ENCODE data around the gene DDAH1. TPM values are rescaled to one million over a fixed set of nuclear protein-coding genes. Genes with fewer than 3 reads are reported as not detected.

DDAH1 gene
- total RNA-seq, 1 donor from 2014 or later, result 5.4 TPM

DNA sequence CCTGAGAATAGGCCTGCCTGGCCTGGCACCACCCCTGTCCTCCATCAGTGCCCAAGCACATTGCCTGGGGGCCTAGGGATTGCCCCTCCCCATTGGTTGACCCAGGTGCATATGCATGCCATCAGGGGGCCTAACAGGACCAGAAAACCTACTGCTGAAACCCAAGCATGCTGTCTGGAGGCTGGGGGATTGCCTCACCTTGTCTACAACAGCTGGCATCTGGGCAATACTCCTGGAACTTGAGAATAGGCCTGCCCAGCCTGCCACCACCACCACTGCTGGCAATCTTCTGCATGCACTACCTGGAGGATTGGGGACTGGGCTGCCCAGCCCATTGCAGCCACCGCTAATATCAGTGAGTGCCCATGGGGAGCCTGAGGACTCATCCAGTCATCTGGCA, 132.4 kb downstream of the DDAH1 start:
- H3K4me3 Mint-ChIP-seq (ENCODE audit: unreplicated experiment), result no peak overlapping the region

DNA sequence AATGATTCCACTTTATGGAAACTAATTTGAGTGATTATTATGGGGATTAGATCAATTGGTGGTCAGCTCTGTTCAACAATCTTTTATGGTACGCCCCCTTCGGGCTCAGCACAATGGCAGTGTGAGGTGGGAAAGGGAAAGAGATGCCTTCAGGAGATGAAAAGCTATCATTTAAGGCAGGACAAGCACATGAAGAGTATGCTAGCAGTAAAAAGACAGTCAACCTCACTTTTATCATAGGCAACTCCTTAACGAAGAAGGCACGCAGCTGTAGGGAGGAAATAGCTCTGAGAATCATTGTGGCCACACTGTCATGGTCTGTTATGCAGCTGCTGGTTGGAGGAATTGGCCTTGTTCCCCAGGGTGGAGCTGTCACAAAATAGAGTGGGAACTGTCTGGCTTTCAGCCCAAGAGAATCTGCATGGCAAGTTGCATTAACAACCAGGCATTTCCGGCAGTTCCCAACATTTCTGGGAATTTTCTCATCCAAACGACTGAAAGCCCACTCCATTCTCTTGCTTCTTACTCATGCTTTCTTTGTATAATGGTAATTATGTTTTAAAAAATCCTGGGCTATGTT, 134.2 kb downstream of the DDAH1 start:
- Mint-ChIP-seq H3K27ac (ENCODE audit: unreplicated experiment) (no peak overlapping the region), H3K4me3 (ENCODE audit: unreplicated experiment) (no peak overlapping the region), H3K4me1 (ENCODE audit: low read depth, unreplicated experiment) (no peaks in the 10 kb centered on the region), H3K9me3 (ENCODE audit: unreplicated experiment) (peaks cover 5% of the 10 kb centered on the region), H3K27me3 (ENCODE audit: unreplicated experiment) (no peaks in the 10 kb centered on the region), H3K36me3 (ENCODE audit: unreplicated experiment) (no peaks in the 10 kb centered on the region)
- no peak for DNase-seq
- TF ChIP-seq, protein P1, sequence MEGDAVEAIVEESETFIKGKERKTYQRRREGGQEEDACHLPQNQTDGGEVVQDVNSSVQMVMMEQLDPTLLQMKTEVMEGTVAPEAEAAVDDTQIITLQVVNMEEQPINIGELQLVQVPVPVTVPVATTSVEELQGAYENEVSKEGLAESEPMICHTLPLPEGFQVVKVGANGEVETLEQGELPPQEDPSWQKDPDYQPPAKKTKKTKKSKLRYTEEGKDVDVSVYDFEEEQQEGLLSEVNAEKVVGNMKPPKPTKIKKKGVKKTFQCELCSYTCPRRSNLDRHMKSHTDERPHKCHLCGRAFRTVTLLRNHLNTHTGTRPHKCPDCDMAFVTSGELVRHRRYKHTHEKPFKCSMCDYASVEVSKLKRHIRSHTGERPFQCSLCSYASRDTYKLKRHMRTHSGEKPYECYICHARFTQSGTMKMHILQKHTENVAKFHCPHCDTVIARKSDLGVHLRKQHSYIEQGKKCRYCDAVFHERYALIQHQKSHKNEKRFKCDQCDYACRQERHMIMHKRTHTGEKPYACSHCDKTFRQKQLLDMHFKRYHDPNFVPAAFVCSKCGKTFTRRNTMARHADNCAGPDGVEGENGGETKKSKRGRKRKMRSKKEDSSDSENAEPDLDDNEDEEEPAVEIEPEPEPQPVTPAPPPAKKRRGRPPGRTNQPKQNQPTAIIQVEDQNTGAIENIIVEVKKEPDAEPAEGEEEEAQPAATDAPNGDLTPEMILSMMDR (IDR thresholded peaks at IDR 0.05; ENCODE audit: partially characterized antibody, unreplicated experiment), result no peak

More for the DNA sequence above, 132.4 kb downstream of the DDAH1 start:
- Mint-ChIP-seq H3K27me3 (ENCODE audit: unreplicated experiment) (no peaks in the 10 kb centered on the region), H3K4me1 (ENCODE audit: low read depth, unreplicated experiment) (no peaks in the 10 kb centered on the region), H3K9me3 (ENCODE audit: unreplicated experiment) (peaks cover 5% of the 10 kb centered on the region), H3K36me3 (ENCODE audit: unreplicated experiment) (no peaks in the 10 kb centered on the region), H3K27ac (ENCODE audit: unreplicated experiment) (no peak overlapping the region)
- DNase-seq, result no peak
- TF ChIP-seq, protein P1 (IDR thresholded peaks at IDR 0.05; ENCODE audit: partially characterized antibody, unreplicated experiment), result no peak

DNA sequence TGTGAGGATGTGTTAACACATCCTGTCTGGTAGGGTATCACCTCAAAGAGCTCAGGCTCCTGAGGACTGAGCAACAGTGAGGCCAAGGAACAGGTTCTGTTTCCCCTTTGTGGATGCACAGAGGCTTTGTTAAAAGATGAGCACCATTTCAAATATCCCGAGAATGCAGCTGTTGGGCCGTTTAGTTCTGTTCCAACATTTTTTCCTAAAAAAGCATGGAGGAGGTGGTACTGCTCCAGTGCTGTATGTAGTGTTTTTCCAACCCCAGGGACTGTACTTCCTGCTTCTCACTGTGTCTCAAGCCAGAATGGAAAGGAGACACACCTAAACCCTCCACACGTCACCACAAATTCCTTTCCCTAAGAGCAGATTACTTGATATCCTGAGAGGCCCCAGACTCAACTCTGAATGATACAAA, 134.7 kb downstream of the DDAH1 start:
- H3K4me3 Mint-ChIP-seq (ENCODE audit: unreplicated experiment), result no peak overlapping the region
- H3K27ac Mint-ChIP-seq (ENCODE audit: unreplicated experiment), result no peak overlapping the region
- peaks cover 5% of the 10 kb centered on the region for H3K9me3 Mint-ChIP-seq (ENCODE audit: unreplicated experiment)
- H3K27me3 Mint-ChIP-seq (ENCODE audit: unreplicated experiment), result no peaks in the 10 kb centered on the region
- H3K36me3 Mint-ChIP-seq (ENCODE audit: unreplicated experiment), result no peaks in the 10 kb centered on the region
- DNase-seq, result no peak
- no peaks in the 10 kb centered on the region for H3K4me1 Mint-ChIP-seq (ENCODE audit: low read depth, unreplicated experiment)
- TF ChIP-seq, protein P1 (IDR thresholded peaks at IDR 0.05; ENCODE audit: partially characterized antibody, unreplicated experiment), result no peak

DNA sequence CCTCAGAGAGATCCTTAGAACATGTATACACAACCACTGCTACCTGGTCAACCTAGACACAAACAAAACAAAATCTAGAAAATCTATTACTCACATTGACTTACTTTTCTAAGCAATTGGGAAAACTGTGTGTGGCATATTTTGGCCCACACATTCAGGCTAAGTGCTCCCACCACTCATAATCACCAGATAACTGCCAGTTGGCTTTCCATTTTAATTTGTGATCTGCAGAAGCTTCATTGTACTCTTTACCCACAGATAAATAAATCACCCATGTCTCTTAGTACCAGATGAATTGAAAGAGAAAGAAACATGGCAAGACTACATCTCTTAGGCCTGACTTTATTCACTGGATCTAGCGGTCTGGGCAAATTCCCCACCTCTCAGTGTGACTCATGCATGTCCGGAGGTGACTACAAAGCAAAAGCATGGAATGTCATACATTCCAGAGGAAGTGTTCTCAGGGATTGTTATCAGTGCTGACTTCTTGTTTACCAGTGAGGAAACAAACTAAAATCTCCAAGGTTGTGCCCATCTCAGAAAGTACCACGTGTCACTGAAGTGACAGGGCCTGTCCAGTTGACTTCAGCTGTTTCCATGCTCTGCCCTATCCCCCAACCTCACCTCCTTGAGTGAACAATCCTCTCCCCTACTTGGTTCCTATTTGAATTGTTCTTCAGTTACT, 136.1 kb downstream of the DDAH1 start:
- DNase-seq, result no peak
- Mint-ChIP-seq H3K9me3 (ENCODE audit: unreplicated experiment) (peaks cover 5% of the 10 kb centered on the region), H3K27ac (ENCODE audit: unreplicated experiment) (no peak overlapping the region), H3K4me1 (ENCODE audit: low read depth, unreplicated experiment) (no peaks in the 10 kb centered on the region), H3K27me3 (ENCODE audit: unreplicated experiment) (no peaks in the 10 kb centered on the region), H3K4me3 (ENCODE audit: unreplicated experiment) (no peak overlapping the region), H3K36me3 (ENCODE audit: unreplicated experiment) (no peaks in the 10 kb centered on the region)
- TF ChIP-seq, protein P1 (IDR thresholded peaks at IDR 0.05; ENCODE audit: partially characterized antibody, unreplicated experiment), result no peak

DNA sequence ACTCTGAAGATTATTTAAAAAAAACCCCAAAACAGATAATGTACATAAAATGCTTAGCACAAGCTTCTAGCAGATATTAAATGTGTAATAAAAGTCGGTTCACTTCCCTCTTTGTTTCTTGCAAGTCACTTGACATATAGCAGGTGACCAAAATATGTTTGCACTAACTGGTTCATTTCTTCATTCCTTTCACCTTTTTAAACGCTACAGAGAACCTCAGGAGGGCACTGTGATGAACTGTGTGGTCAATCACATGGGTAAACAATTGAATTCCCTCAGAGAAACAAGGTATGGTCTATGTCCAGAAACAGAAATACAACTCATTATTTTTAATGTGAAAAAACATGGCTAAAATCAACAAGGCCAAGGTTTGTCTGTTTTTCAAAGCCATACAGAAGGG, 137.2 kb downstream of the DDAH1 start:
- Mint-ChIP-seq H3K27me3 (ENCODE audit: unreplicated experiment) (no peaks in the 10 kb centered on the region), H3K9me3 (ENCODE audit: unreplicated experiment) (no peaks in the 10 kb centered on the region), H3K4me3 (ENCODE audit: unreplicated experiment) (no peak overlapping the region), H3K27ac (ENCODE audit: unreplicated experiment) (no peak overlapping the region), H3K36me3 (ENCODE audit: unreplicated experiment) (no peaks in the 10 kb centered on the region), H3K4me1 (ENCODE audit: low read depth, unreplicated experiment) (no peaks in the 10 kb centered on the region)
- no peak for DNase-seq
- TF ChIP-seq, protein P1 (IDR thresholded peaks at IDR 0.05; ENCODE audit: partially characterized antibody, unreplicated experiment), result no peak
